Mucosa of descending colon (tissue), 3 donors: Measurements from ENCODE around the gene SALL4. TPM values are rescaled to one million over a fixed set of nuclear protein-coding genes. Genes with fewer than 3 reads are reported as not detected.

ENCODE experiments used
- ATAC-seq: fragments of 200-7000 bp; cut with Tn5 transposase; one replicate; pipeline ENCODE4 v1.9.1; 2020; ENCODE audit warnings: mild to moderate bottlenecking, moderate library complexity
- DNase-seq, 3 donors: peaks; one replicate each; pipeline ENCODE4 v3.0.0-alpha.2; 2020
- H3K36me3 ChIP-seq: fragments of 200-600 bp; one replicate; pipeline ENCODE4 v1.8.0; 2021; ENCODE audit warnings: low read depth, mild to moderate bottlenecking
- H3K4me1 ChIP-seq: fragments of 200-600 bp; one replicate; pipeline ENCODE4 v1.8.0; 2021; ENCODE audit warnings: low read depth, mild to moderate bottlenecking
- H3K4me3 ChIP-seq: fragments of 200-600 bp; one replicate; pipeline ENCODE4 v1.8.0; 2021; ENCODE audit warnings: mild to moderate bottlenecking
- H3K9me3 ChIP-seq: fragments of 200-600 bp; one replicate; pipeline ENCODE4 v1.8.0; 2021; ENCODE audit warnings: mild to moderate bottlenecking
- intact Hi-C, 2 donors: fragments of 100-400 bp; cut with DNase I in 1 of 2; cut with micrococcal nuclease in 1 of 2; formaldehyde crosslinking; loops; one replicate each; pipeline versions ENCODE4 v1.11.0 to v1.11.1; 2022; cut with DNase I, micrococcal nuclease
- total RNA-seq, 3 donors: library from RNA; stranded (reverse); fragmentation: NEBNext Ultra II Directional in 2 of 3; extraction: Animal tissue kit (Norgen Biotek cat#: 25700) in 2 of 3; gene quantifications; one replicate each; pipeline versions ENCODE4 v1.2.1 to v1.2.4, GENCODE V29; 2021 to 2023
- TF ChIP-seq, protein P1 (sequence below): fragments of 200-600 bp; IDR thresholded peaks from one replicate; pipeline ENCODE4 v1.8.0; 2022; ENCODE audit warnings: antibody characterized with exemption, mild to moderate bottlenecking
- donor health status: DM: no; HTN: no; CAD: no; lungs with moderate emphysema.
- donor health status: DM: no; HTN: no; CAD: no.
- donor health status: DM: no; HTN: yes; CAD: no.

Gene SALL4
- total RNA-seq, 3 donors from 2014 or later = 0.05 to 0.41 TPM; not detected in 1

GRCh38 chr20:51750770-51751388 is 51.4 kb downstream of the SALL4 start:
- TF ChIP-seq, protein P1, sequence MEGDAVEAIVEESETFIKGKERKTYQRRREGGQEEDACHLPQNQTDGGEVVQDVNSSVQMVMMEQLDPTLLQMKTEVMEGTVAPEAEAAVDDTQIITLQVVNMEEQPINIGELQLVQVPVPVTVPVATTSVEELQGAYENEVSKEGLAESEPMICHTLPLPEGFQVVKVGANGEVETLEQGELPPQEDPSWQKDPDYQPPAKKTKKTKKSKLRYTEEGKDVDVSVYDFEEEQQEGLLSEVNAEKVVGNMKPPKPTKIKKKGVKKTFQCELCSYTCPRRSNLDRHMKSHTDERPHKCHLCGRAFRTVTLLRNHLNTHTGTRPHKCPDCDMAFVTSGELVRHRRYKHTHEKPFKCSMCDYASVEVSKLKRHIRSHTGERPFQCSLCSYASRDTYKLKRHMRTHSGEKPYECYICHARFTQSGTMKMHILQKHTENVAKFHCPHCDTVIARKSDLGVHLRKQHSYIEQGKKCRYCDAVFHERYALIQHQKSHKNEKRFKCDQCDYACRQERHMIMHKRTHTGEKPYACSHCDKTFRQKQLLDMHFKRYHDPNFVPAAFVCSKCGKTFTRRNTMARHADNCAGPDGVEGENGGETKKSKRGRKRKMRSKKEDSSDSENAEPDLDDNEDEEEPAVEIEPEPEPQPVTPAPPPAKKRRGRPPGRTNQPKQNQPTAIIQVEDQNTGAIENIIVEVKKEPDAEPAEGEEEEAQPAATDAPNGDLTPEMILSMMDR = no peak
- no peaks in the 10 kb centered on the region for H3K9me3 ChIP-seq
- intact Hi-C loops = no loop called here
- H3K4me1 ChIP-seq = peaks cover 31% of the 10 kb centered on the region
- H3K4me3 ChIP-seq = no peak overlapping the region
- H3K36me3 ChIP-seq = no peaks in the 10 kb centered on the region
- DNase-seq = no peak
- ATAC-seq = no peak

DNA sequence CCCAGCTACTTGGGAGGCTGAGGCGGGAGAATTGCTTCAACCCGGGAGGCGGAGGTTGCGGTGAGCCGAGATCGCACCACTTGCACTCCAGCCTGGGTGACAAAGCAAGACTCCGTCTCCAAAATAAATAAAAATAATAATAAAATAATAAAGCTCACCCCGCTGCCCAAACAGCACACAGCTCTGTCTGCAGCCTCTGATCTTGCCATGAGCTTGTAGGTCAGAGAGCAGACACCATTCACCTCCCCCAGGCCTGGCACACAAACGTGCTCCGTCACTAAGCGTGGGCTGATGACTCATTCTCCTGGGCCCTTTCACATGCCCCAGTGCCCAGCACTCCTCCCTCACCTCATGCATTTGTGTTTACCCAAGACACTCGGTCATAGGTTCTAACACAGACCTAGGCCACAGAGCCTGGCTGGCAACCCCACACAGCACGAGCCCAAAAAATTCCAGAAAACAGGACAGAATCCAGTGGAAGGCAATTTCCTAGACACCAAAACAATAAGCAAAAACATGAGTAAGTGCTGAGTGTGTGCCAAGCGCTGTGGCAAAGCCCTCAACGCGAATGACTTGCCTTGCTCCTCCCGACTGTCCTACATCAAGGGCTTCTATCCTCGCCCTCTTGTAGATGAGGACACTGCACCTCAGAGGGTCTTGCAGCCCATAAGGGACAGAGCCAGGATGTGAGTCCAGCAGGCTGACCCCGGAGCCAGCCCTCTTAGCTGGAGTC is 52.1 kb downstream of the SALL4 start:
- peak; percentile 98 for ATAC-seq
- intact Hi-C loops = no loop called here
- peak; percentile 84 to 90 (median 86) for DNase-seq
- H3K9me3 ChIP-seq = no peaks in the 10 kb centered on the region
- H3K4me3 ChIP-seq = no peak overlapping the region
- peaks cover 35% of the 10 kb centered on the region for H3K4me1 ChIP-seq
- no peaks in the 10 kb centered on the region for H3K36me3 ChIP-seq
- TF ChIP-seq, protein P1 = no peak

DNA sequence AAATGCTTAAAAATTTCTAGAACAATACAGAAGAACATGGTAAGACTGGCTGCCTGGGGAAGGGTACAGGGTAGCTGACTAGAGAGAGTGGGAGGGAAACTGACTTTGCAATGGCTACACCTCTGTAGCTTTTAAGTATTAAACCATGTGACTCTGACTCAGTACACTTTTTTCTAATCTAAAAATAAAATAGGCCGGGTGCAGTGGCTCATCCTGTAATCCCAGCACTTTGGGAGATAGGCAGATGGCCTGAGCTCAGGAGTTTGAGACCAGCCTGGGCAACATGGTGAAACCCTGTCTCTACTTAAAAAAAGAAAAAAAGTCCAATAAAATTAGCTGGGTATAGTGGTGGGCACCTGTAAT is 52.7 kb downstream of the SALL4 start:
- no peaks in the 10 kb centered on the region for H3K36me3 ChIP-seq
- H3K9me3 ChIP-seq = no peaks in the 10 kb centered on the region
- intact Hi-C loops = no loop called here
- DNase-seq (no peak), ATAC-seq (peak; percentile 5)
- no peak overlapping the region for H3K4me3 ChIP-seq
- peaks cover 40% of the 10 kb centered on the region for H3K4me1 ChIP-seq
- TF ChIP-seq, protein P1 = no peak

- intact Hi-C loops = no loop called here
- DNase-seq = peak in 1 of 3 donors; percentile 44
- H3K4me3 ChIP-seq = no peak overlapping the region
- no peaks in the 10 kb centered on the region for H3K9me3 ChIP-seq
- TF ChIP-seq, protein P1 = no peak
- H3K4me1 ChIP-seq = peaks cover 49% of the 10 kb centered on the region
- ATAC-seq = peak; percentile 12
- no peaks in the 10 kb centered on the region for H3K36me3 ChIP-seq
These were observed 55.0 kb downstream of the SALL4 start for GRCh38 chr20:51747182-51747911.

GRCh38 chr20:51745804-51746203 is 56.5 kb downstream of the SALL4 start:
- DNase-seq = no peak
- intact Hi-C loops = no loop called here
- Histone ChIP-seq H3K9me3 (no peaks in the 10 kb centered on the region), H3K4me1 (peaks cover 56% of the 10 kb centered on the region), H3K36me3 (no peaks in the 10 kb centered on the region), H3K4me3 (no peak overlapping the region)
- no peak for ATAC-seq
- TF ChIP-seq, protein P1 = no peak
